Measurements from ENCODE around the gene WIF1.

- no peak for TF ChIP-seq CTCF (IDR thresholded peaks at IDR 0.05)
- no peak for TF ChIP-seq EZH2 (IDR thresholded peaks at IDR 0.05)
These were observed 101.3 kb downstream of the WIF1 start for GRCh38 chr12:65019696-65020234.
